GM12878 (cell line): ENCODE measurements around the gene ZNF732. TPM values are rescaled to one million over a fixed set of nuclear protein-coding genes. Genes with fewer than 3 reads are reported as not detected.

Source experiments
- BHLHE40 ChIP-seq, 2 experiments: fragments of 450-650 bp in 1 of 2; IDR thresholded peaks; 2 replicates each; pipeline ENCODE4 v1.6.1; 2011 to 2017; ENCODE audit warnings: low read depth in 2 of 2, borderline replicate concordance in 1 of 2, improper control_type of control experiment in 1 of 2, low read length in 1 of 2, mild to moderate bottlenecking in 1 of 2
- CBX3 ChIP-seq: fragments of 200-600 bp; sonication (generic); IDR thresholded peaks from 2 replicates; pipeline ENCODE4 v1.6.1; 2016; ENCODE audit warnings: low read depth, borderline replicate concordance
- EGR1 ChIP-seq, 2 experiments: IDR thresholded peaks; 1 replicate in 1 of 2; 2 replicates in 1 of 2; pipeline ENCODE4 v1.6.1; 2011 to 2012; ENCODE audit warnings: low read depth in 2 of 2, low read length in 2 of 2, borderline replicate concordance in 1 of 2, mild to moderate bottlenecking in 1 of 2, moderate library complexity in 1 of 2
- EZH2 ChIP-seq: IDR thresholded peaks from 2 replicates; pipeline ENCODE4 v1.6.1; 2012; ENCODE audit warnings: low read depth, mild to moderate bottlenecking, control low read depth, inconsistent platforms, low read length, borderline replicate concordance; ENCODE audit not compliant: control insufficient read depth
- HDAC6 ChIP-seq: fragments of 200-600 bp; sonication (generic); IDR thresholded peaks from one replicate; pipeline ENCODE4 v1.8.0; 2017; ENCODE audit warnings: antibody characterized with exemption; ENCODE audit not compliant: unreplicated experiment
- IRF3 ChIP-seq: fragments of 450-650 bp; IDR thresholded peaks from 2 replicates; pipeline ENCODE4 v1.6.1; 2014; ENCODE audit warnings: mild to moderate bottlenecking
- IRF4 ChIP-seq: IDR thresholded peaks from 2 replicates; pipeline ENCODE4 v1.6.1; 2011; ENCODE audit warnings: low read depth, low read length
- JUND ChIP-seq: IDR thresholded peaks from 2 replicates; pipeline ENCODE4 v1.6.1; 2012; ENCODE audit warnings: low read depth, mild to moderate bottlenecking, low read length, improper control_type of control experiment, moderate library complexity
- KAT2A ChIP-seq: conservative IDR thresholded peaks from 2 replicates; pipeline ENCODE4 v1.6.1; 2011; ENCODE audit warnings: low read depth, low read length; ENCODE audit not compliant: control insufficient read depth
- MXI1 ChIP-seq: fragments of 150-350 bp; IDR thresholded peaks from 2 replicates; pipeline ENCODE4 v1.6.1; 2011; ENCODE audit warnings: low read depth, mild to moderate bottlenecking, inconsistent platforms, low read length, improper control_type of control experiment
- MYC ChIP-seq: IDR thresholded peaks from 2 replicates; pipeline ENCODE4 v1.6.1; 2011; ENCODE audit warnings: mild to moderate bottlenecking, low read length, moderate library complexity, inconsistent platforms; ENCODE audit not compliant: insufficient read depth, insufficient replicate concordance, insufficient read length, severe bottlenecking
- NBN ChIP-seq: fragments of 450-650 bp; IDR thresholded peaks from 2 replicates; pipeline ENCODE4 v1.6.1; 2016
- POU2F2 ChIP-seq: IDR thresholded peaks from 3 replicates; pipeline ENCODE4 v1.6.1; 2011; ENCODE audit warnings: low read depth, mild to moderate bottlenecking, low read length, borderline replicate concordance
- RELA ChIP-seq: fragments of 450-650 bp; IDR thresholded peaks from 2 replicates; pipeline ENCODE4 v1.8.0; 2014; ENCODE audit warnings: borderline replicate concordance; ENCODE audit not compliant: partially characterized antibody
- SRF ChIP-seq, 2 experiments: IDR thresholded peaks; 2 replicates each; pipeline ENCODE4 v1.6.1; 2011; ENCODE audit warnings: low read depth in 2 of 2, low read length in 2 of 2, mild to moderate bottlenecking in 1 of 2, moderate library complexity in 1 of 2
- SUZ12 ChIP-seq: fragments of 200-600 bp; sonication (generic); IDR thresholded peaks from one replicate; pipeline ENCODE4 v1.6.1; 2018; ENCODE audit warnings: antibody characterized with exemption, mild to moderate bottlenecking; ENCODE audit not compliant: unreplicated experiment
- WRNIP1 ChIP-seq: IDR thresholded peaks from 2 replicates; pipeline ENCODE4 v1.6.1; 2011; ENCODE audit warnings: low read depth, low read length, improper control_type of control experiment, borderline replicate concordance
- ZBTB4 ChIP-seq: fragments of 450-650 bp; formaldehyde crosslinking; IDR thresholded peaks from 2 replicates; pipeline ENCODE4 v1.4.0; 2022; ENCODE audit warnings: mild to moderate bottlenecking, moderate library complexity
- ZNF384 ChIP-seq: IDR thresholded peaks from 2 replicates; pipeline ENCODE4 v1.6.1; 2012; ENCODE audit warnings: low read depth, mild to moderate bottlenecking, low read length, improper control_type of control experiment, borderline replicate concordance
- ZNF622 ChIP-seq: fragments of 450-650 bp; IDR thresholded peaks from 2 replicates; pipeline ENCODE4 v1.6.1; 2017; ENCODE audit warnings: mild to moderate bottlenecking, inconsistent platforms
- polyA plus RNA-seq, 11 experiments: library from polyadenylated mRNA; depleted of rRNA in 4 of 11; unstranded in 6 of 11; stranded (reverse) in 5 of 11; fragments of >200 nt; fragmentation: Nextera tagmentation in 4 of 11; fragmentation: Illumina TruSeq in 1 of 11; extraction: Ambion mirVana in 4 of 11; extraction: Trizol in 1 of 11; gene quantifications; 1 replicate in 1 of 11; 2 replicates in 10 of 11; pipeline versions ENCODE4 v1.2.1 to v1.2.3, GENCODE V29; 2011 to 2016; ENCODE audit warnings: inconsistent platforms in 2 of 11, missing spikeins in 2 of 11, low read depth in 1 of 11
- total RNA-seq, 4 experiments: library from RNA; depleted of rRNA in 3 of 4; stranded (reverse); fragments of >200 nt in 3 of 4; fragmentation: Illumina TruSeq in 1 of 4; extraction: Trizol in 1 of 4; gene quantifications; 2 replicates each; pipeline versions ENCODE4 v1.2.1 to v1.2.3, GENCODE V29; 2013 to 2021
- TF ChIP-seq, protein P1 (sequence below): fragments of 450-650 bp; formaldehyde crosslinking; IDR thresholded peaks from 2 replicates; pipeline ENCODE4 v1.4.0; 2020; ENCODE audit warnings: mild to moderate bottlenecking, moderate library complexity

Gene ZNF732
- total and polyA plus RNA-seq, 10 of the 15 experiments (the other 5 are each of a cell fraction or from before 2014, with no cell fraction given), result not detected

- TF ChIP-seq ZBTB4 (CRISPR knock-in tag), result no peak
- TF ChIP-seq BHLHE40 (IDR thresholded peaks at IDR 0.05; ENCODE audit: borderline replicate concordance in 1 of 2, low read depth in 2 of 2, low read length in 1 of 2), result peak; percentile 47 to 58
- TF ChIP-seq KAT2A, result no peak
- TF ChIP-seq CBX3, result no peak
- TF ChIP-seq JUND, result no peak
- no peak for TF ChIP-seq SUZ12
- TF ChIP-seq IRF4, result 0 out of 2 replicates have a peak, but pooled peaks have one; percentile 5
- TF ChIP-seq NBN, result peak; percentile 89; the same call in 1 of the 2 replicates
- no peak for TF ChIP-seq EZH2
- TF ChIP-seq POU2F2, result peak; percentile 48; the same call in 2 of the 3 replicates
- no peak for TF ChIP-seq SRF (IDR thresholded peaks at IDR 0.05; ENCODE audit: low read depth in 2 of 2, low read length in 2 of 2)
- peak; percentile 74 to 92 for TF ChIP-seq EGR1 (IDR thresholded peaks at IDR 0.05; ENCODE audit: borderline replicate concordance in 1 of 2, low read depth in 2 of 2, low read length in 2 of 2)
- no peak for TF ChIP-seq ZNF384
- TF ChIP-seq HDAC6, result no peak
- no peak for TF ChIP-seq RELA
- TF ChIP-seq MXI1, result no peak
- TF ChIP-seq, protein P1, sequence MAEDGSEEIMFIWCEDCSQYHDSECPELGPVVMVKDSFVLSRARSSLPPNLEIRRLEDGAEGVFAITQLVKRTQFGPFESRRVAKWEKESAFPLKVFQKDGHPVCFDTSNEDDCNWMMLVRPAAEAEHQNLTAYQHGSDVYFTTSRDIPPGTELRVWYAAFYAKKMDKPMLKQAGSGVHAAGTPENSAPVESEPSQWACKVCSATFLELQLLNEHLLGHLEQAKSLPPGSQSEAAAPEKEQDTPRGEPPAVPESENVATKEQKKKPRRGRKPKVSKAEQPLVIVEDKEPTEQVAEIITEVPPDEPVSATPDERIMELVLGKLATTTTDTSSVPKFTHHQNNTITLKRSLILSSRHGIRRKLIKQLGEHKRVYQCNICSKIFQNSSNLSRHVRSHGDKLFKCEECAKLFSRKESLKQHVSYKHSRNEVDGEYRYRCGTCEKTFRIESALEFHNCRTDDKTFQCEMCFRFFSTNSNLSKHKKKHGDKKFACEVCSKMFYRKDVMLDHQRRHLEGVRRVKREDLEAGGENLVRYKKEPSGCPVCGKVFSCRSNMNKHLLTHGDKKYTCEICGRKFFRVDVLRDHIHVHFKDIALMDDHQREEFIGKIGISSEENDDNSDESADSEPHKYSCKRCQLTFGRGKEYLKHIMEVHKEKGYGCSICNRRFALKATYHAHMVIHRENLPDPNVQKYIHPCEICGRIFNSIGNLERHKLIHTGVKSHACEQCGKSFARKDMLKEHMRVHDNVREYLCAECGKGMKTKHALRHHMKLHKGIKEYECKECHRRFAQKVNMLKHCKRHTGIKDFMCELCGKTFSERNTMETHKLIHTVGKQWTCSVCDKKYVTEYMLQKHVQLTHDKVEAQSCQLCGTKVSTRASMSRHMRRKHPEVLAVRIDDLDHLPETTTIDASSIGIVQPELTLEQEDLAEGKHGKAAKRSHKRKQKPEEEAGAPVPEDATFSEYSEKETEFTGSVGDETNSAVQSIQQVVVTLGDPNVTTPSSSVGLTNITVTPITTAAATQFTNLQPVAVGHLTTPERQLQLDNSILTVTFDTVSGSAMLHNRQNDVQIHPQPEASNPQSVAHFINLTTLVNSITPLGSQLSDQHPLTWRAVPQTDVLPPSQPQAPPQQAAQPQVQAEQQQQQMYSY (CRISPR knock-in tag), result no peak
- peak; percentile 91 for TF ChIP-seq IRF3
- no peak for TF ChIP-seq ZNF622
- no peak for TF ChIP-seq MYC
- TF ChIP-seq WRNIP1, result no peak
Measured at GRCh38 chr4:337143-337931, 32.1 kb upstream of the ZNF732 start, which contains the start of gene ZNF141 (continued).
